GM21381 (cell line): ENCODE measurements around the gene TUBB4A.

Experiments
- ATAC-seq: cut with Tn5 transposase; IDR thresholded peaks from one replicate; pipeline ENCODE4 v1.9.1; 2021; ENCODE audit warnings: mild to moderate bottlenecking, moderate library complexity; ENCODE audit not compliant: unreplicated experiment

Gene TUBB4A

DNA sequence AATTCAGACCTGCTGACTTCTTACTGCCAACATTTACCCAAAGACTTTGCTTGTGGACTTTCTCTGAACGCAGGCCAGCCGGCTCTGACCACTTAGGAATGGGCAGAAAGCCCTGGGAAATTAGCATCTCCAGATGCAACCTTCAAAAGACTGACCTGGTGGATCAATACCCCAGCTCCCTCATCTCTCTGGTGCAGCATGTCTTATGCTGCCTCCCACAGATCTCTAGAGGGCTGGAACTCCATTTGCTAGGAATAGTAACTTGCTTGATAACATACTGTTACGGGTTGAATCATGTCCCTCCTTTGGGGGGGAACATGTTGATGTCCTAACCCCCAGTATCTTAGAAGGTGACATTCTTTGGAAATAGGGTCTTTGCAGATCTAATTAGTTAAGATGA, 55.7 kb downstream of the TUBB4A start:
- no peak for ATAC-seq
